ENCODE measurements around the gene ATP6V0A1.

DNA sequence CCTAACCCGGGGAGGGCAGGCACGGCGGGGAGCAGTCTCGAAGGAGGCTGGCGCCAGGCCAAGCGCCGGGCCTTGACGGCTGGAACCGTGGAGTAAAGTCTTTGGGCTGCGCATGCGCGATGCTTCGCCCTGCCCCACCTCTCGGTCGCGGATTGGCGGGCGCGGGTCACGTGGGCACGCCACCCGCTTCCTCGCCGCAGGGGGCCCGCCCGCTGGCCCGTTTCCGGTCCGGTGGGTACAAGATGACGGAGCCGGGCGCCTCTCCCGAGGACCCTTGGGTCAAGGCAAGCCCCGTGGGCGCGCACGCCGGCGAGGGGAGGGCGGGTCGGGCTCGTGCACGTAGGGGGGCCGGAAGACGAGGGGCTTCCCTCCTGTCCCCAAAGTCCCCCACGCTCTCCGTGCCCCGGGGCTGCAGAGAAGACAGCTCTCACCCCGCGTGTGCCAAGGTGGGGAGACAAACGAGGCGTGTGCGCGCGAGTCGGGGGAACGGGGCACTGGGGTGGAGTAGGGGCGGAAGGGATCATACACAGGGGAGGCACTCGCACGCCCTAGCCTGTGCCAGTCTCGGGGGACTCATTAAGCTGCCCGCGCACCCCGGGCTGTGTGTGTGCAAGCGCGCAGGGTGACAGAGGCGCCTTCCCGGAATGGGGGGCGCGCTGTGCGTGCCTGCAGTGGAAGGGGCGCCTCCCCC is 108.3 kb downstream of the ATP6V0A1 start, which contains the start of gene MLX:
- TF ChIP-seq, protein P1, sequence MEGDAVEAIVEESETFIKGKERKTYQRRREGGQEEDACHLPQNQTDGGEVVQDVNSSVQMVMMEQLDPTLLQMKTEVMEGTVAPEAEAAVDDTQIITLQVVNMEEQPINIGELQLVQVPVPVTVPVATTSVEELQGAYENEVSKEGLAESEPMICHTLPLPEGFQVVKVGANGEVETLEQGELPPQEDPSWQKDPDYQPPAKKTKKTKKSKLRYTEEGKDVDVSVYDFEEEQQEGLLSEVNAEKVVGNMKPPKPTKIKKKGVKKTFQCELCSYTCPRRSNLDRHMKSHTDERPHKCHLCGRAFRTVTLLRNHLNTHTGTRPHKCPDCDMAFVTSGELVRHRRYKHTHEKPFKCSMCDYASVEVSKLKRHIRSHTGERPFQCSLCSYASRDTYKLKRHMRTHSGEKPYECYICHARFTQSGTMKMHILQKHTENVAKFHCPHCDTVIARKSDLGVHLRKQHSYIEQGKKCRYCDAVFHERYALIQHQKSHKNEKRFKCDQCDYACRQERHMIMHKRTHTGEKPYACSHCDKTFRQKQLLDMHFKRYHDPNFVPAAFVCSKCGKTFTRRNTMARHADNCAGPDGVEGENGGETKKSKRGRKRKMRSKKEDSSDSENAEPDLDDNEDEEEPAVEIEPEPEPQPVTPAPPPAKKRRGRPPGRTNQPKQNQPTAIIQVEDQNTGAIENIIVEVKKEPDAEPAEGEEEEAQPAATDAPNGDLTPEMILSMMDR (IDR thresholded peaks at IDR 0.05): no peak
- TF ChIP-seq POLR2AphosphoS5 (IDR thresholded peaks at IDR 0.05; ENCODE audit: low read depth, low read length): peak; percentile 71
- TF ChIP-seq, protein P2, sequence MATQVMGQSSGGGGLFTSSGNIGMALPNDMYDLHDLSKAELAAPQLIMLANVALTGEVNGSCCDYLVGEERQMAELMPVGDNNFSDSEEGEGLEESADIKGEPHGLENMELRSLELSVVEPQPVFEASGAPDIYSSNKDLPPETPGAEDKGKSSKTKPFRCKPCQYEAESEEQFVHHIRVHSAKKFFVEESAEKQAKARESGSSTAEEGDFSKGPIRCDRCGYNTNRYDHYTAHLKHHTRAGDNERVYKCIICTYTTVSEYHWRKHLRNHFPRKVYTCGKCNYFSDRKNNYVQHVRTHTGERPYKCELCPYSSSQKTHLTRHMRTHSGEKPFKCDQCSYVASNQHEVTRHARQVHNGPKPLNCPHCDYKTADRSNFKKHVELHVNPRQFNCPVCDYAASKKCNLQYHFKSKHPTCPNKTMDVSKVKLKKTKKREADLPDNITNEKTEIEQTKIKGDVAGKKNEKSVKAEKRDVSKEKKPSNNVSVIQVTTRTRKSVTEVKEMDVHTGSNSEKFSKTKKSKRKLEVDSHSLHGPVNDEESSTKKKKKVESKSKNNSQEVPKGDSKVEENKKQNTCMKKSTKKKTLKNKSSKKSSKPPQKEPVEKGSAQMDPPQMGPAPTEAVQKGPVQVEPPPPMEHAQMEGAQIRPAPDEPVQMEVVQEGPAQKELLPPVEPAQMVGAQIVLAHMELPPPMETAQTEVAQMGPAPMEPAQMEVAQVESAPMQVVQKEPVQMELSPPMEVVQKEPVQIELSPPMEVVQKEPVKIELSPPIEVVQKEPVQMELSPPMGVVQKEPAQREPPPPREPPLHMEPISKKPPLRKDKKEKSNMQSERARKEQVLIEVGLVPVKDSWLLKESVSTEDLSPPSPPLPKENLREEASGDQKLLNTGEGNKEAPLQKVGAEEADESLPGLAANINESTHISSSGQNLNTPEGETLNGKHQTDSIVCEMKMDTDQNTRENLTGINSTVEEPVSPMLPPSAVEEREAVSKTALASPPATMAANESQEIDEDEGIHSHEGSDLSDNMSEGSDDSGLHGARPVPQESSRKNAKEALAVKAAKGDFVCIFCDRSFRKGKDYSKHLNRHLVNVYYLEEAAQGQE (IDR thresholded peaks at IDR 0.05; ENCODE audit: insufficient read depth in 1 of 2, low read depth in 2 of 2, low read length in 1 of 2): no peak

All from Panc1 (cell line).